GM19193 (cell line): ENCODE measurements around the gene ALOX15B.

ENCODE experiments used
- POLR2A ChIP-seq: IDR thresholded peaks from 4 replicates; pipeline ENCODE4 v1.6.1; 2011; ENCODE audit not compliant: insufficient read depth, insufficient read length; ENCODE audit errors: extremely low read depth

Gene ALOX15B

GRCh38 chr17:8059131-8059530 is 20.3 kb downstream of the ALOX15B start:
- no peak for TF ChIP-seq POLR2A

DNA sequence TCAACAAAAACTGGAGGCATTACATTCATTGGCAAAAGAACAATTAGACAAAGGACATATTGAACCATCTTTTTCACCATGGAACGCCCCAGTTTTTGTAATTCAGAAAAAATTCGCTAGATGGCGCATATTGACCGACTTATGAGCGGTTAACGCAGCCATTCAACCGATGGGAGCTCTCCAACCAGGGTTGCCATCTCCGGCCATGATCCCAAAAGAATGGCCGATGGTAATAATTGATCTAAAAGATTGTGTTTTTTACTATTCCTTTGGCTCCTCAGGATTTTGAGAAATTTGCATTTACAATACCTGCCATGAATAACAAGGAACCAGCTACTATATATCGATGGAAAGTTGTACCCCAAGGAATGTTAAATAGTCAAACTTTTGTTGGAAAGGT is 21.4 kb downstream of the ALOX15B start:
- TF ChIP-seq POLR2A, result no peak

GRCh38 chr17:8062435-8062806 is 23.6 kb downstream of the ALOX15B start:
- TF ChIP-seq POLR2A, result no peak

- no peak for TF ChIP-seq POLR2A
Measured at GRCh38 chr17:8062807-8063483, 24.1 kb downstream of the ALOX15B start.

DNA sequence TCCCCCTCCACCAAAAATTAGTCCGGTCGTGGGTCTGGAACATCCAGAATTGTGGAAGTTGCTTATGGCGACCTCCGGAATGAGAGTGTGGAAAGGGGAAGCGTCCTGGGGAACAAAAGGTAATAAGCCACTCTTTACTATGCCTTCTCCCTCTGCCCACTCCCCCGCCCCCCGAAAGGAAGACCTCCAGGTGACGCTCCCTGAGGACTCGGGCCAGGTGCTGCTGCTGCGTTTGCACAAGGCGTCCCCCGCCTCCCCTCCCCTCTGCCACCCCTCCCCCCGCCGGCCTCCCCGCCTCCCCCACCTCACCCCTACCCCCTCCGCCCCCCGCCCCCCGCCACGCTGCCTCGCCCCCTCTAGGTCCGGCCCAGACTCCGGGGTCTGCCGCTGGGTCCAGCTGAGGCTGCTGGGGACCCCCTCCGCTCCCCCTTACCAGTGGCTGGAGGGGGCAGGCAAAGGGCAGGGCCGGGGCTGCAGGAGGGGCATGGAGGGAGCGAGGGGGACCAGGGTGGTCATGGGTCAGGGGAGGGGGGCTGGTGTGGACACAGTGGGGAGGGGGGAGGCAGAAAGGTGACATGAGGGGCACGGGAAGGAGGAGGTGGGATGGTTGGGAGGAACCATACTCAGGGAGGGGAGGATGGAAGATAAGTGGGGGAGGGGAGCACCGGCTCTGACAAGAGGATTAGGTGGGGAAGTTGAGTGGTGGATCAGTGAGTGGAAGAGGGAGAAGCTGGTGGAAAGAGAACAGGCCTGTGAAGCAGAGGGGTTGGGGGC is 25.1 kb downstream of the ALOX15B start:
- TF ChIP-seq POLR2A, result no peak

- no peak for TF ChIP-seq POLR2A
Measured at GRCh38 chr17:8064561-8065019, 25.7 kb downstream of the ALOX15B start.

DNA sequence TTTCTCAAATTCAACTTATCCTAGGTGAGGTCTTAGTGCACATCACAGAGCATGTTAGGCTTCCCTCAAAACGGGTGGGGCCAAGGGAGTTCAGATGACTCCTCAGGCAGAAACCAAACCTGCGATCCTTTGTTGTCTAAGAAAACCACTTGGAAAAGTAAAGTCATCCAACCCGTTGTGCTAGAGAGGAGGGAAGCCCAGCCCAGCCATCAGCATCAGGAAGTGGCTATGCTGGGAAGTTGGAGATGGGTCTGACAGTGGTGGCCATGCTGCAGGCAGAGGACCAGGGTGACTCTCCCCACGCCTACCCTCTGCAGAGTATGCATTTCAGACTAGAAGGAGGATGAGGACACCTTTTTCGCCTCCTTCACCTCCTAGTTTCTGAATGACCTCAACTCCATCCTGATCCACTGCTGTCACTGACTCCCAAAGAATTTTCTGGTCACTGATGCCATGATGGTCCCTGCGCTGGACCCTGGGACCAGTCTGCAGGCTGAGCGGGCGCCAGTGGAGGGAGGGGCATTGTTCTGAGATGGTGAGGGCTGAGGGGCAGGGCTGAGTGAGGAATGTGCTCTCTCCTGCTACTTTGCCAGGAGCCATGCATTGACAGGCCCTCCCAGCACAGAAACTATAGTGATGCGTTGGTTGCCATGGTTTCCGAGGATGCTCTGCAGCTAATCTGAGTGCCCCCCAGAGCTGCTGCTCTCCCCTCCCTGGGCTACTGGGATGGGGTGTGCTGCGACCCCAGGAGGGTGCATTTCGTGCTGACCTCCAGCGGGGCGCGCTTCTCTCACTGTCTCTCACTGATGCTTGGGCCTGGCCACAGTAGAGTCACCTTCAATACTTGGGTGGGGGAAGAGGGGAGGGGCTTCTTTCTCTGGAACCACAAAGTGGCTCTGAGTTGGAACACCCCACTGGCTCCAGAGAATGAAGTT is 28.2 kb downstream of the ALOX15B start:
- no peak for TF ChIP-seq POLR2A

GRCh38 chr17:8067806-8068205 is 28.9 kb downstream of the ALOX15B start:
- no peak for TF ChIP-seq POLR2A

DNA sequence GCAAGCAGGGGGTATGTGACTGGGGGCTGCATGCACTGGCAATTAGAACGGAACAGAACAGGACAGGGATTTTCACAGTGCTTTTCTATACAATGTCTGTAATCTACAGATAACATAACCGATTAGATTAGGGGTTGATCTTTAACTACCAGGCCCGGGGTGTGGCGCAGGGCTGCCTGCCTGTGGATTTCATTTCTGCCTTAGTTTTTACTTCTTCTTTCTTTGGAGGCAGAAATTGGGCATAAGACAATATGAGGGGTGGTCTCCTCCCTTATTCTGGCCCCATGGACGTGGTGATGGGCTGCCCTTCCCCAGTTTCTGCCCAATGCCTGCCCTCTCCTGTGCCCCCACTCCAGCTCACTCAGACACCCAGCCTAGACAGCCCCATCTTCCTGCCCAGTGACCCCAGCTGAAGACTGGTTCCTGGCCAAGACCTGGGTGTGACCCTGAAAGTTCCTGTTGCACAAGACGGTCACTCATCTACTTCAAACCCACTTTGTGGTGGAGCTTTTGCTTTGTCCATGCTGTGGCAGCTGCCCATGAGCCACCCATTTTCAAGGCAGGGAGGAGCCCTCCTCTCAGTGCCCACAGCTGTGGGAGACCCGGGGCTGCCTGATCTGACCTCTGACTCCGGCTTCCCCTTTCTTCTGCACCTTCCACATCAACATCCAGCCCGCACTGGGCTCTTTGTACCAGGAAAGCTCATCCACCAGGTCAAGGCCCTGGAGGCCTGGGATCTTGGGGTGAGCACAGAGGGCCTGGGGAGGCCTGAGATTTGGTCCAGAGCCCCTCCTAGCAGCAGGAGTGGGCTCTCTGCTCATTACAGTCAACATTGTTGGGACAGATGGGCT is 30.1 kb downstream of the ALOX15B start:
- no peak for TF ChIP-seq POLR2A

- no peak for TF ChIP-seq POLR2A
Measured at GRCh38 chr17:8069587-8069860, 30.7 kb downstream of the ALOX15B start.

- no peak for TF ChIP-seq POLR2A
Measured at GRCh38 chr17:8071496-8071895, 32.6 kb downstream of the ALOX15B start.

GRCh38 chr17:8072341-8072728 is 33.5 kb downstream of the ALOX15B start:
- TF ChIP-seq POLR2A, result no peak

GRCh38 chr17:8072729-8073461 is 34.0 kb downstream of the ALOX15B start:
- TF ChIP-seq POLR2A, result no peak
